HG02981 (cell line): ENCODE data around the gene TTC28.

ENCODE experiments used
- ATAC-seq: cut with Tn5 transposase; IDR thresholded peaks from one replicate; pipeline ENCODE4 v1.9.1; 2021; ENCODE audit warnings: mild to moderate bottlenecking, moderate library complexity; ENCODE audit not compliant: unreplicated experiment

Gene TTC28

GRCh38 chr22:28031383-28031922, 648.2 kb downstream of the TTC28 start:
- no peak for ATAC-seq

GRCh38 chr22:28030473-28030872, 649.2 kb downstream of the TTC28 start:
- no peak for ATAC-seq

GRCh38 chr22:28029956-28030355, 649.7 kb downstream of the TTC28 start:
- ATAC-seq, result no peak

GRCh38 chr22:28029201-28029948, 650.3 kb downstream of the TTC28 start:
- no peak for ATAC-seq

- ATAC-seq, result no peak
These were observed 651.9 kb downstream of the TTC28 start for GRCh38 chr22:28027453-28028448.

- ATAC-seq, result no peak
These were observed 653.6 kb downstream of the TTC28 start for GRCh38 chr22:28025866-28026575.

GRCh38 chr22:28025333-28025732, 654.3 kb downstream of the TTC28 start:
- no peak for ATAC-seq

GRCh38 chr22:28024422-28024888, 655.2 kb downstream of the TTC28 start:
- no peak for ATAC-seq

- no peak for ATAC-seq
These were observed 655.9 kb downstream of the TTC28 start for GRCh38 chr22:28023774-28024173.

- ATAC-seq, result no peak
These were observed 656.6 kb downstream of the TTC28 start for GRCh38 chr22:28023036-28023435.

- no peak for ATAC-seq
These were observed 657.5 kb downstream of the TTC28 start for GRCh38 chr22:28021998-28022660.

- no peak for ATAC-seq
These were observed 658.3 kb downstream of the TTC28 start for GRCh38 chr22:28021116-28021997.

GRCh38 chr22:28019881-28020861, 659.5 kb downstream of the TTC28 start:
- no peak for ATAC-seq

GRCh38 chr22:28019360-28019759, 660.3 kb downstream of the TTC28 start:
- ATAC-seq, result no peak

- no peak for ATAC-seq
These were observed 661.1 kb downstream of the TTC28 start for GRCh38 chr22:28018461-28018927.

GRCh38 chr22:28017859-28018258, 661.8 kb downstream of the TTC28 start:
- no peak for ATAC-seq

GRCh38 chr22:28017558-28017820, 662.2 kb downstream of the TTC28 start:
- ATAC-seq, result no peak
